Measurements from ENCODE around the gene WDR76.

DNA sequence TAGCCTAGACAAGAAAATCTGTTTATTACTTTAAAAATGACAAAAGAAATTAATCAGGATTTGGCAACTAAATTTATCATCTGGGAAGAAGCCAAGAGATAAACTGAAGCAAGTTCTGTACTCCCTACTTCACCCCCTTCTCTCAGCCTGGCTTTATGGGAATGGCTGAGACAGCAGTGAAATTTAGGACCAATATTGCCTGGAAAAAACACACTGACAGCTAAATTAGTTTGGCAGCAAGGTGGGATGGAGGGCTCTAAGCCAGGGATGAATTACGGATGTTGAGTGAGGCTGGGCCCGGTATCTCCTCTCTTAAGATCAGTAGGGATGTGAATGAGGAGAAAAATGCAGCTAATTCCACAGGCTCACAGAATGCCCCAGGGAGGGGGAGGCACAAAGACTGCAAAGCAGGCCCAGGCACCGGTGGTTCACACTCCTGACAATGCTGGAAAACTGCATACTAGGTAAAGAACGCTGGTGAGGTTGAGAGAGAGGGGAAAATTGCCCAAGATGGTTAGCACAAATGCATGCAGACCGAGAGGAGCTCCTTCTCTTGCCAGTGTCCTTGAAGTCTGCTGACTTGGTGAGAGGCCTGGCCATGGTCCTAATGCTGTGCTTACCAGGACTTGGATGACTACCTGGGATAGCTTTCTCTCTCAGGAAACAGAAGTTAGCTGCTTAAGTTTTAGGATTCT lies 89.0 kb downstream of the WDR76 start:
- TF ChIP-seq, protein P1, sequence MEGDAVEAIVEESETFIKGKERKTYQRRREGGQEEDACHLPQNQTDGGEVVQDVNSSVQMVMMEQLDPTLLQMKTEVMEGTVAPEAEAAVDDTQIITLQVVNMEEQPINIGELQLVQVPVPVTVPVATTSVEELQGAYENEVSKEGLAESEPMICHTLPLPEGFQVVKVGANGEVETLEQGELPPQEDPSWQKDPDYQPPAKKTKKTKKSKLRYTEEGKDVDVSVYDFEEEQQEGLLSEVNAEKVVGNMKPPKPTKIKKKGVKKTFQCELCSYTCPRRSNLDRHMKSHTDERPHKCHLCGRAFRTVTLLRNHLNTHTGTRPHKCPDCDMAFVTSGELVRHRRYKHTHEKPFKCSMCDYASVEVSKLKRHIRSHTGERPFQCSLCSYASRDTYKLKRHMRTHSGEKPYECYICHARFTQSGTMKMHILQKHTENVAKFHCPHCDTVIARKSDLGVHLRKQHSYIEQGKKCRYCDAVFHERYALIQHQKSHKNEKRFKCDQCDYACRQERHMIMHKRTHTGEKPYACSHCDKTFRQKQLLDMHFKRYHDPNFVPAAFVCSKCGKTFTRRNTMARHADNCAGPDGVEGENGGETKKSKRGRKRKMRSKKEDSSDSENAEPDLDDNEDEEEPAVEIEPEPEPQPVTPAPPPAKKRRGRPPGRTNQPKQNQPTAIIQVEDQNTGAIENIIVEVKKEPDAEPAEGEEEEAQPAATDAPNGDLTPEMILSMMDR (IDR thresholded peaks at IDR 0.05; ENCODE audit: low read length) = no peak
- no peak for TF ChIP-seq EZH2 (IDR thresholded peaks at IDR 0.05; ENCODE audit: borderline replicate concordance, low read length)
